Measurements from ENCODE around the gene GCGR.

DNA sequence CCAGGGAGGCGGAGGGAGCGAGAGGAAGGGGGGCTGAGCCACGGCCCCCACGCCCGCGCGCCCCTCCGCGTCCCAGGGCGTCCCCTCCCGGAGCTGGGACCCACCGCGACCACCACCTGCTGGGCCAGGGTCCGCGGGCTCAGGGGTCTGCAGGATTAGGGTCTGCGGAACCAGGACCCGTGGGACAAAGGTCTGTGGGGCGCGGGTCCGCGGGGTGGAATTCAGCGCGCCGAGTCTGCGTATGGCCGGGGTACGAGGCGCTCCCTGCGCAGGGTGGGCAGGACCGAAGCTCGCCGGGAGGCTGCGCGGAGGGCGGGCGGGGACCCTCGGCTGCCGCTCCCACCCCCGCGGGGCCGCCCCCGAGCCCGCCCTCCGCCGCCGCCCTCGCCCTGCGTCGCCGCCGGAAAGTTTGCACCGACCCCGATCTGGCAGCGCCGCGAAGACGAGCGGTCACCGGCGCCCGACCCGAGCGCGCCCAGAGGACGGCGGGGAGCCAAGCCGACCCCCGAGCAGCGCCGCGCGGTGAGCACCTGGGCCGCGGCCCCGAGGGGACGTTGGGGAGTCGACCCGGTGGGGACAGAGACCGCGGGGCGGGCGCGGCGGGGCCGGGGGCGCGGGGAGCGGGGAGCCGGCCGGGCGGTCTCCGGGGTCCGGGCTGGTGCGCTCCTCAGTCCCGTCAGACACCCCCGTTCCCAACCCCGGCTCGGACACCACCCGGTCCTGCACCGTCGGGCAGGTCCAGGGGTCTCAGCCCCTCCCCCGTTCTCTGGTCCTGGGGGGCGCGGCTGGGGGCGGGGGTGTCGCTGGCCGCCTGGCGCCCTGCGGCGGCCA, at the start of gene GCGR:
- TF ChIP-seq, protein P1, sequence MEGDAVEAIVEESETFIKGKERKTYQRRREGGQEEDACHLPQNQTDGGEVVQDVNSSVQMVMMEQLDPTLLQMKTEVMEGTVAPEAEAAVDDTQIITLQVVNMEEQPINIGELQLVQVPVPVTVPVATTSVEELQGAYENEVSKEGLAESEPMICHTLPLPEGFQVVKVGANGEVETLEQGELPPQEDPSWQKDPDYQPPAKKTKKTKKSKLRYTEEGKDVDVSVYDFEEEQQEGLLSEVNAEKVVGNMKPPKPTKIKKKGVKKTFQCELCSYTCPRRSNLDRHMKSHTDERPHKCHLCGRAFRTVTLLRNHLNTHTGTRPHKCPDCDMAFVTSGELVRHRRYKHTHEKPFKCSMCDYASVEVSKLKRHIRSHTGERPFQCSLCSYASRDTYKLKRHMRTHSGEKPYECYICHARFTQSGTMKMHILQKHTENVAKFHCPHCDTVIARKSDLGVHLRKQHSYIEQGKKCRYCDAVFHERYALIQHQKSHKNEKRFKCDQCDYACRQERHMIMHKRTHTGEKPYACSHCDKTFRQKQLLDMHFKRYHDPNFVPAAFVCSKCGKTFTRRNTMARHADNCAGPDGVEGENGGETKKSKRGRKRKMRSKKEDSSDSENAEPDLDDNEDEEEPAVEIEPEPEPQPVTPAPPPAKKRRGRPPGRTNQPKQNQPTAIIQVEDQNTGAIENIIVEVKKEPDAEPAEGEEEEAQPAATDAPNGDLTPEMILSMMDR (IDR thresholded peaks at IDR 0.05): no peak
- TF ChIP-seq POLR2A (IDR thresholded peaks at IDR 0.05): no peak

Data from esophagus squamous epithelium (tissue), 4 donors.